HUES6 (cell line): ENCODE measurements around the gene DAGLA.

Experiments
- H3K27ac ChIP-seq: 2 replicates; pipeline ENCODE4 v1.7.0; 2013; ENCODE audit warnings: low read depth, mild to moderate bottlenecking, low read length, inconsistent platforms
- H3K27me3 ChIP-seq: 2 replicates; pipeline ENCODE4 v1.6.1; 2013; ENCODE audit warnings: low read length; ENCODE audit not compliant: control insufficient read depth, insufficient read depth
- H3K36me3 ChIP-seq: 2 replicates; pipeline ENCODE4 v1.6.1; 2013; ENCODE audit warnings: low read length; ENCODE audit not compliant: control insufficient read depth, insufficient read depth
- H3K4me1 ChIP-seq: 2 replicates; pipeline ENCODE4 v1.6.1; 2013; ENCODE audit warnings: low read length; ENCODE audit not compliant: control insufficient read depth, insufficient read depth
- H3K4me3 ChIP-seq: 2 replicates; pipeline ENCODE4 v1.5.1; 2013; ENCODE audit warnings: low read depth, low read length
- H3K9ac ChIP-seq: one replicate; pipeline ENCODE4 v1.6.1; 2013; ENCODE audit warnings: mild to moderate bottlenecking, low read length
- H3K9me3 ChIP-seq: 2 replicates; pipeline ENCODE4 v1.6.1; 2013; ENCODE audit warnings: low read depth, low read length; ENCODE audit not compliant: control insufficient read depth, insufficient read depth

The DAGLA gene

GRCh38 chr11:61732705-61733104 lies 52.5 kb downstream of the DAGLA start:
- H3K4me1 ChIP-seq, result peaks cover 6% of the 10 kb centered on the region; the same call in 1 of the 2 replicates
- peaks cover 25% of the 10 kb centered on the region for H3K36me3 ChIP-seq
- H3K27ac ChIP-seq, result no peak overlapping the region
- no peaks in the 10 kb centered on the region for H3K9me3 ChIP-seq
- H3K4me3 ChIP-seq, result no peak overlapping the region
- no peaks in the 10 kb centered on the region for H3K27me3 ChIP-seq
- H3K9ac ChIP-seq, result no peak overlapping the region

DNA sequence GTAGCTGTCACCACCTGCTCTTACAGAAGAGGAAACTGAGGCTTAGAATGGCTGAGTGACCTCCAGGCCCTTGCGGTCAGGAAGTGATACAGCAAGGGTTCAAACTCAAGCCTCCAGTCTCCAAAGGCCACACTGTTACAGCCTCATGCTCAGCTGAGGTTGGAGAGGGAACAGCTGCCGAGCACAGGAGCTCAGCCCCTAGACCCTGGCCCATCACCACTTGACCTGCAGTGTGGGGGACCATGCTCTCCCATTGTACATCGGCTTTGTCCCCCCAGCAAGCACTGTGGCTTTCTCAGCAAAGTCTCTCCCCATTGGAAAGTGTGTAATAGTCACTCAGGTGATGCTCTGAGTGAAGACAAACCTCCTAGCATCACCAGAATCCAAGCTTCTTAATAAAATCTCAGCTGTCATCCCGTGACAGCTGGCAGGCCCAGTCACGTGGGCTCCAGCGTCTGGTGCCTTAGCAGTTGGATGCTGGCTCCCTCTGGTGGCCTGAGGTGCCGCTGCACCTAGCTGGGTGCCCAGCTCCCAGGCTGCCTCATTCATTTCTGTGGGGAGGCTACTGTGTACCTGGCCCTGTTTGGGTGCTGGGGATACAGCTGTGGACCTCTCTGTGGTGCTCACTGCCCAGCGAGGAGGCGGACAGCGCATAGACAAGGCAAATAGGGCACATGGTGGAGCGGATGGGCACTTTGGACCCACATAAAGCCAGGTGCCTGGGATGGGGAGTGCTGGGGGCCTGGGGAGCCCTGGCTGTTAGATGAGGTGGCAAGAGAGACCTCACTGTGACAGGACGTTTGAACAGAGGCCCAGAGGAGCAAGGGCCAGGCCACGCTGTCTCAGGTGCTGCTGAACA lies 53.2 kb downstream of the DAGLA start:
- Histone ChIP-seq H3K36me3 (peaks cover 22% of the 10 kb centered on the region), H3K4me3 (no peak overlapping the region), H3K4me1 (peaks cover 9% of the 10 kb centered on the region; the same call in 1 of the 2 replicates), H3K9ac (no peak overlapping the region), H3K27me3 (no peaks in the 10 kb centered on the region), H3K9me3 (no peaks in the 10 kb centered on the region), H3K27ac (no peak overlapping the region)

DNA sequence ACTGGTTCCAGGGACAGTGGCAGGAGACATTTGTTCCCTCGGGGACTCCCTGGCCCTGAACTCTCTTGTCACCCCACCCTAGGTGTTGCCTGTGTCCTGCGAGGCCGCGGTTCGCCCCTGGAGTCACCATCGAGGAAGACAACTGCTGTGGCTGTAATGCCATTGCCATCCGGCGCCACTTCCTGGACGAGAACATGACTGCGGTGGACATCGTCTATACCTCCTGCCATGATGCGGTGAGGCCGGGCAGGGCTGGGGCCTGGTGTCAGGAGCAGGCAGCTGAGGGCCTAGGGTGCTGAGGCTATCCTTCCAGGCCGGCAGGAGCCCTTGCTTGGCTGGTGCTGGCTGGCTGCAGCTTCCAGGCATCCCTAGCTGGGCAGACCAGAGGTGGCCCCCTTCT lies 54.6 kb downstream of the DAGLA start:
- Histone ChIP-seq H3K36me3 (peaks cover 13% of the 10 kb centered on the region), H3K27me3 (no peaks in the 10 kb centered on the region), H3K9ac (no peak overlapping the region)

DNA sequence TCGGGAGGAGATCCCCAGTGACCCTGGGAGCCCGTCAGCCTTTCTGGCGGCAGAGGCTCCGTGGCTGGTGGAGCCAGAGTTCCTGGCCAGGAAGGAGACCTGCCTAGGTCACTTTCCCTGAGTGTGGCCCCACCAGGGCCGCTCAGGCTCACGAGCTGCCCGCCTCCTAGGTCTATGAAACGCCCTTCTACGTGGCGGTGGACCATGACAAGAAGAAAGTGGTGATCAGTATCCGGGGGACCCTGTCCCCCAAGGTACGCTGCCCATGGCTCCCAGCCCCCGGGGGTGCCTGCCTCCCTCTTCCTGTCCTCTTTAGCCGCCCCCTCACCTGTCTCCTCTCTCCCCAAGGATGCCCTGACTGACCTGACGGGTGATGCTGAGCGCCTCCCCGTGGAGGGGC lies 55.2 kb downstream of the DAGLA start:
- Histone ChIP-seq H3K9me3 (no peaks in the 10 kb centered on the region), H3K27ac (no peak overlapping the region), H3K4me1 (peaks cover 9% of the 10 kb centered on the region; the same call in 1 of the 2 replicates), H3K27me3 (no peaks in the 10 kb centered on the region), H3K9ac (no peak overlapping the region), H3K36me3 (peaks cover 13% of the 10 kb centered on the region), H3K4me3 (no peak overlapping the region)

More for the DNA sequence above, 54.6 kb downstream of the DAGLA start:
- H3K9me3 ChIP-seq, result no peaks in the 10 kb centered on the region
- H3K4me1 ChIP-seq, result peaks cover 9% of the 10 kb centered on the region; the same call in 1 of the 2 replicates
- H3K4me3 ChIP-seq, result no peak overlapping the region
- H3K27ac ChIP-seq, result no peak overlapping the region

- Histone ChIP-seq H3K4me3 (no peak overlapping the region), H3K4me1 (peaks cover 4% of the 10 kb centered on the region; the same call in 1 of the 2 replicates), H3K9ac (no peak overlapping the region), H3K36me3 (peaks cover 16% of the 10 kb centered on the region), H3K27ac (no peak overlapping the region), H3K9me3 (no peaks in the 10 kb centered on the region), H3K27me3 (no peaks in the 10 kb centered on the region)
Measured at GRCh38 chr11:61736310-61736709, 56.1 kb downstream of the DAGLA start.

GRCh38 chr11:61737131-61737530 lies 56.9 kb downstream of the DAGLA start:
- Histone ChIP-seq H3K9me3 (no peaks in the 10 kb centered on the region), H3K4me3 (no peak overlapping the region), H3K9ac (no peak overlapping the region), H3K36me3 (peaks cover 20% of the 10 kb centered on the region), H3K4me1 (peaks cover 3% of the 10 kb centered on the region; the same call in 1 of the 2 replicates), H3K27me3 (no peaks in the 10 kb centered on the region), H3K27ac (no peak overlapping the region)

DNA sequence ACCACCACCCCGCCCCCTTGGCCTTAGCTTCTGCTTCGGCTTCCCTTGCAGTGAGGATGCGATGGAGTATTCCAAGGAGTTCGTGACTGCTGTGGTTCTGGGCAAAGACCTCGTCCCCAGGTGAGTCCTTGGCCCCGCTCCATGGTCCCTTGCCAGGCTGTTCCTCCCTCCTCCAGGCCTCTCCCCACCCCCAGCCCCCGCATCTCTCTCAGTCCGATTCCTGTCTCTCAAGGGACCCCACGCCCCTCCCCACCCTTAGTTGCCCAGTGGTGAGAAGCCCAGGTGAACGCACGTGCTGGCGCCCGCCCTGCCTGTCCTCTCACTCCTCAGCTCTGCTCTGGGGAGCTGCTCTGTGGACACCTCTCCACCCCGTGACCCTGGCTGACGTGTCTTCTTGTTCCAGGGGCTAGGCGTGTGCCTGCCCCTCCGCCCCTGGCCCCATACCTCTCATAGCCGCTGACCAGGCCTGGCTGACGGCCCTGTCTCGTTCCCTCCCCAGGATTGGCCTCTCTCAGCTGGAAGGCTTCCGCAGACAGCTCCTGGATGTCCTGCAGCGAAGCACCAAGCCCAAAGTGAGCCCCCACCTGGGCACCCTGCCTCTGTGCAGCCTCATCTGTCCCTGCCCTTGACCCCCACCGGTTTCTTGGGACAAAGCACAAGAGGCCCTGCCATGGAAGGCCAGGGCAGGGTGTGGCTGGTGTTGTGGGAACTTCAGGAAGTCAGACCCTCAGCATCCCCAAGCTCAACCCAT lies 57.6 kb downstream of the DAGLA start:
- no peak overlapping the region for H3K4me3 ChIP-seq
- H3K9me3 ChIP-seq, result no peaks in the 10 kb centered on the region
- peaks cover 24% of the 10 kb centered on the region for H3K36me3 ChIP-seq
- H3K27me3 ChIP-seq, result no peaks in the 10 kb centered on the region
- peaks cover 3% of the 10 kb centered on the region; the same call in 1 of the 2 replicates for H3K4me1 ChIP-seq
- no peak overlapping the region for H3K9ac ChIP-seq
- no peak overlapping the region for H3K27ac ChIP-seq

DNA sequence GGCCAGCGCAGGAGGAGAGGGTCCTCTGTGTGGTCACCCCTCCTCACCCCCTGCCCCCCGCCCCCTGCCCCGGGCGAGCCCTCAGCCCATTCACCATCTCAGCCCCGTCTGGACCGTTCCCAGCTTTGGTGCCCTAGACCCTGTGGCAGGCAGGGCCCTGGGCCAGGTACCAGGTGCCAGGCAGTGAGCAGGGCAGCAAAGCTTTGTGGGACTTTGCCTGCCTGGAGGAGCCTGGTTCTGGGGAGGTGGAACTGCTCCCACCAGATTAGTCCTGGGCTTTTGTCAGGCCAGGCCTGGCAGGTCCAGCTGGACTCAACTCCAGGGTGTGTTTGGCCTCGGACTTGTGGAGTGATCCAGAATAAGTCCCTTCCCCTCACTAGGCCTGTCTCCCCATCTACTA lies 58.6 kb downstream of the DAGLA start:
- Histone ChIP-seq H3K9me3 (no peaks in the 10 kb centered on the region), H3K4me1 (peaks cover 3% of the 10 kb centered on the region; the same call in 1 of the 2 replicates), H3K36me3 (peaks cover 24% of the 10 kb centered on the region), H3K27ac (no peak overlapping the region), H3K4me3 (no peak overlapping the region), H3K9ac (no peak overlapping the region), H3K27me3 (no peaks in the 10 kb centered on the region)

- no peak overlapping the region for H3K27ac ChIP-seq
- no peak overlapping the region for H3K9ac ChIP-seq
- H3K4me3 ChIP-seq, result no peak overlapping the region
- peaks cover 3% of the 10 kb centered on the region; the same call in 1 of the 2 replicates for H3K4me1 ChIP-seq
- peaks cover 24% of the 10 kb centered on the region for H3K36me3 ChIP-seq
- no peaks in the 10 kb centered on the region for H3K9me3 ChIP-seq
- no peaks in the 10 kb centered on the region for H3K27me3 ChIP-seq
Measured at GRCh38 chr11:61739413-61739812, 59.2 kb downstream of the DAGLA start.

DNA sequence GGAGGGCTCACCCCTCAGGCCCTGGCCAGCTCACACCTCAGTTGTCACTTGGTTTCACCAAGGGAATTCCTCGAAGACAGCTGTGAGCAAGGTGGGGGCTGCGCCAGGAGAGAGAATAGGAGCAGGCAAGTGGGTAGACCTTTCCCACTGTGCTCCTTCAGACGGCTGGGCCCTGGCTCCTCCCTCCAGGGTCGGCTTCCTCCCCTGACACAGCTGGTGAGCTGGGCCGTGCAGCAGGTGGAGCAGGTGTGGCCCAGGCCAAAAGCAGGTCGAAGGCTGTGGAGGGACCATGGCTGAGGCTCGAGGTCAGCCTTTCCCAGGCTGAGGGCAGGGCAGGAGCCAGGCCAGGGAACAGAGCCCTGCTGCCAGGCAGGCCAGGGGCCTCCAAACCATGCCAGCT lies 59.8 kb downstream of the DAGLA start:
- Histone ChIP-seq H3K4me3 (no peak overlapping the region), H3K27ac (no peak overlapping the region), H3K9me3 (no peaks in the 10 kb centered on the region), H3K9ac (no peak overlapping the region), H3K36me3 (peaks cover 24% of the 10 kb centered on the region), H3K27me3 (no peaks in the 10 kb centered on the region), H3K4me1 (peaks cover 3% of the 10 kb centered on the region; the same call in 1 of the 2 replicates)

DNA sequence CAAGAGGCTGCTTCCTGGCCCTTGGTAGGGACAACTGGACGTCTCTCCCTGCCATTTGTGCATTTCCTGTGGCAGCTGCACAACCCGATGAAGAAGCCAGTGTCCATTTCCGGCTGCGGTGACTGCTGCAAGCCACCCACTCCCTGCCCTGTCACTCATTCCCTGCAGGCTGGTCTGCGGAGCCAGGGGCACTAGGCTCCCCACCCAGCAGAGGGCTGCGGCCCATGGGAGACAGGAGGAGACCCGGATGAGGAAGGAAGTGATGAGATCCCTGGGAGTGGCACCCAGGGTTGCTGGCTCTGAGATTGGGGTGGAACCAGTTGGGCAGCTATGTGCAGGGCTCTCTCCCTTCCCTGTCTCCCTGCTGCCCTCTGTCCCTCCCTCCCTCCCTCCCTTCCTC lies 62.2 kb downstream of the DAGLA start:
- H3K9ac ChIP-seq, result no peak overlapping the region
- no peak overlapping the region for H3K4me3 ChIP-seq
- no peaks in the 10 kb centered on the region for H3K27me3 ChIP-seq
- no peak overlapping the region for H3K27ac ChIP-seq
- H3K4me1 ChIP-seq, result peaks cover 5% of the 10 kb centered on the region
- H3K9me3 ChIP-seq, result no peaks in the 10 kb centered on the region
- H3K36me3 ChIP-seq, result peaks cover 14% of the 10 kb centered on the region
